G401 (cell line): ENCODE data around the gene GDF10. TPM values are rescaled to one million over a fixed set of nuclear protein-coding genes. Genes with fewer than 3 reads are reported as not detected.

Source experiments
- DNase-seq: peaks from one replicate; pipeline ENCODE4 v3.0.0-alpha.2; 2015; ENCODE audit warnings: low spot score
- in situ Hi-C: cut with HindIII; loops from 2 replicates; pipeline ENCODE4 v1.10.0; 2016; ENCODE audit warnings: low sequenced_read_pairs, mixed read lengths
- total RNA-seq: library from RNA; depleted of rRNA; stranded (reverse); fragments of >200 nt; shearing (Covaris generic); gene quantifications from 2 replicates; pipeline ENCODE4 v1.2.3, GENCODE V29; 2014

The GDF10 gene
- total RNA-seq, 1 experiment from 2014 or later = not detected

DNA sequence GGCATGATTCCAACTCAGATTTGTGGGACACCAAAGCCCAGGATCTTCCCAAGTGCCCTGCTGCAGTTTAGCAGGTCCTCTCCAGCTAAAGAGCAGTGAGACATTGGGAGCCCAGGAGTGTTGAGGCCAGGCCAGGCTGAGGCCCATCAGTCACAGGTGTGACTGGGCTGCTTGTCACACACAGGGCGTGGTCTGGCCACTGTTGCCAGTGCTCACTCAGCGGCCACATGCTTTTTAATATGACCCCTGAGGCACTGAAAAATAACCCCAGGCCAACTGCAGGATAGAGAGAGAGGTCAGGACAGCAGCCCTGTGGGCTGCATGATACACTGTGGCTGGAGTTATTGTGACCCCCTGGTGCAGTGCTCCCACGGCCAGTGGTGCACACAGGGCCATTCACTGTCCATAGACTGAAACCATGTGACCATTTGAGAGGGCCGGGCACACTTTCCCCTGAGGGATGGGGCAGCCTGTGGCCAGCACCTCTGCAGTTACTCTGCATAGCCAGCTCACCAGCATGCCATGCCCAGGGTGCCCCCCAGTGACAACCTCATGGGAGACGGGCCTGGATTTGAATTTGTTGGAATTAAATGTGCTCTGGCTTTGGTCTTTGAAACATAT is 26.4 kb downstream of the GDF10 start:
- no peak for DNase-seq
- in situ Hi-C loops = no loop called here

DNA sequence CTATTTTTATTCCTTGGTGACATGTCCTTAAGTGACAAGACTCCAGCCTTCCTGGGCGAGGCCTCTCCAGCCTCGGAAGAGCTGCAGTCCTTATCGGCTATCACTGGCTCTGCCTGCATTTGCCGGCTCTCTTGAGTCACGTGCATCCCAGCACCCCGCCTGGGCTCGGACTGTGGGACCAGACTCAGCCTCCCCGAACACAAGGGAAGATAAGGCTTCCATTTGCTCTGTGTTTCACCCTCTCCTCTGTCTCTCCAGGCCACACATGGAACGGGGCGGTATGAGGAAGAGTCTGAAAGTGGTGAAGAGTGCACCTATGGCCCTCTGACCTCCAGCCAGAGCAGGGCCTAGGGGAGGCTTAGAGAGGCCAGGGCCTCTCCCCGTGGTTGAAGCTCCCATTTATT is 26.9 kb downstream of the GDF10 start:
- DNase-seq = no peak
- in situ Hi-C loops = no loop called here

DNA sequence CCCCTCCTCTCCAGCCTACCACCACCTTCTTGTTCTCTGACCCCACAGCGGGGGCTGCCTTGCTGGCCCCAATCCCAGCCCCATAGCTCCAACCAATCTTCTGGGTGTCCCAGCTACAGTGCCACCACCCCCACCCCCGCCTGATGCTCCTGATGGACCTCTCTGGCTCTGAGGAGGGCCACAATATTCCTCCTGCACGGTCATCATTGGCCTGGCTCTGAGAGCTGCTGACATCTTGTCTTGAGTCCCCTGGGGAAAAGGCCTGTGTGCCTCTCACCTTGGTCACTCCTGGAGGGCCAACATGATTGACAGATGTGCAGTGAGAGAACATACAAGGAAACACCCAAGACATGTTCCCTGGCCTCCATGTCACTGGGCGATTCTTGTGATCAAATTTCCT is 29.9 kb downstream of the GDF10 start:
- DNase-seq = no peak
- in situ Hi-C loops = no loop called here

DNA sequence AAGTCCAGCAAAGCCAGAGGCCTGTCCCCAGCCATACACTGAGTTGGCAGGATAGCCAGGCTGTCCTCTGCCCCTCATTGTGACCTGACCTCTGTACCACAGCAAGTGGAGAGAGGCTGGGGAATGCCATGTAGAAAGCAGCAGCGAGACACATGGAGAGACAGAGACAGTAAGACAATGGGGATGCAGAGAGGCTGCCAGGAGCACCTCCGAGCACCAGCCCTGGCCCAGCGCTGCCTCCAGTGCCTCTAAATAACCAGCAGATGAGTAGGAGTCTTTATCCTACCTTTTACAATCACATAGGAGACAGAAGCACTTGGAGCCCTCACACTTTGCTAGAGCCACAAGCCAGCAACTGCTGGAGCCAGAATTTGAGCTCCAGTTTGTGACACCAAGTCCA is 30.4 kb downstream of the GDF10 start:
- in situ Hi-C loops = no loop called here
- no peak for DNase-seq

DNA sequence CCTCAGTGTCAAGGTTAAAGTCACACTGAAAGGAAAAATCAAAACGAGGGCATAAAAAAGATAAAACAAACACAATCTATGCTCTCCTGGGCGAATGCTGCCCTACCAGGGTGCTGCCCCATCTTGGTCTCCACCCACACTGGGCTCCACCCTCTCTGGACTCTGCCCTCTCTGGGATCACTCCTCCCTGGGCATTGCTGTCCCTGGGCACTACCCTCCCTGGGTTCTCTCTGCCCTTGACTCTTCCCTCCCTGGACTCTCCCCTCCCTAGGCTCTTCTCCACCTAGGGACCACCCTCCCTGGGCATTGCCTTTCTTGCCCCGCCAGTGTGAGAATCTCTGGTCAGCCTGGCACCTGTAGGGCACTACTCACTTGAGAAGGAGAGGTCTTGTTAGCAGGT is 30.8 kb downstream of the GDF10 start:
- no peak for DNase-seq
- in situ Hi-C loops = no loop called here

DNA sequence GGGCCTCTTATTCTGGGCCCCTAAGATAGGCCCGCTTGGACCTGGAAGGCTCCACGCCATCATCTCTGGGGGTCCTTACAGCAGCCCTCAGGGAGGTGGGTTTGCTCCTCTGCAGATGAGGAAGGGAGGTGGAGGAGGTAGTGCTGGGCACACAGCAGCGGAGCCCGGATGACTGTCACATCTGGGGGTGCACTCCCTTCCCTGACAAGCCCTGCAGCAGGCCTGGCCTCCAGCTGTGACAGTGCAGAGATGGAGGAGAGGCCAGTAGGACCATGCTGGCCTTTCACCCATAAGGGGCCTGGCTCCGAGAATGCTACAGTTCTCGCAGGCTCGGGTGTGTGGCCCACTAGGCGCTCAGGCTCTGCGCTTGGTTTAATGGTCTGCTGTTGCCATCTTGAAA is 31.5 kb downstream of the GDF10 start:
- in situ Hi-C loops = no loop called here
- no peak for DNase-seq

DNA sequence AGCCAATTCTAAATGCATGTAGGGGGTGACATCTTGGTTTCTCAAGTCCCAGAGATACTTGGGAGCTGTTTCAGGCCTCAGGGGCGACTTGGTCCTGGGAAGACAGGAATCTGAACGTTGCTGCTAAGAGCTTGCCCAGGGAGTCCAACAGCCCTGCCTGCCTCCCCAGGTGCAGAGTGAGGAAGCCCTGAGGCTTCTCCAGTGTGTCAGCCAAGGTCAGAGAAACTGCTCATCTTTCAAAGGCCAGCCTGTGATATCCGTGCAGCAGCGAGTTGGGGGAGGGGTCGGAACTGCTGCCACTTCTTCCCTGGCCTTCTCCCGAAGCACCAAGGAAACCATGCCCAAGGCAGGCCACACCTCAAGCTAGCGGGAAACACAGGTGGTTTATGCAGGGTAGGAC is 32.0 kb downstream of the GDF10 start:
- no peak for DNase-seq
- in situ Hi-C loops = no loop called here

DNA sequence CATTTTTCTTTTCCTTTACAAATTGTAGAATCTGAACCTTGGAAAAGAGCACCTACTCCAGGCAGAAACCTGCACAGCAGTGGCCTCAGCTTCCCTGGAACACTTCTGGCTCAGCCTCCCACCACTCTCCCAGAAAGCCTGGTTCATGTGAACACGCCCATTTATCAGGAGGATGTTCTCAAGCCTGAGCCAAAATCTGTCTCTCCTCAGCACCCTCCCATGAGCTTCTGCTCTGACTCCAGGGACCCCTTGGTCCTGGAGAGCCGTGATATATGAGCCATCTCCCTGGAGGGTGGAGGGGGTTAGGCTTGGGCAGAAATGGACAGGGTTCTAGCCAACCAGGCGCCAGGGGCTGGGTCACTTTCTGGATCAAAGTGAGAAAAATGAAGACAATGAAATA is 32.4 kb downstream of the GDF10 start:
- in situ Hi-C loops = no loop called here
- no peak for DNase-seq

DNA sequence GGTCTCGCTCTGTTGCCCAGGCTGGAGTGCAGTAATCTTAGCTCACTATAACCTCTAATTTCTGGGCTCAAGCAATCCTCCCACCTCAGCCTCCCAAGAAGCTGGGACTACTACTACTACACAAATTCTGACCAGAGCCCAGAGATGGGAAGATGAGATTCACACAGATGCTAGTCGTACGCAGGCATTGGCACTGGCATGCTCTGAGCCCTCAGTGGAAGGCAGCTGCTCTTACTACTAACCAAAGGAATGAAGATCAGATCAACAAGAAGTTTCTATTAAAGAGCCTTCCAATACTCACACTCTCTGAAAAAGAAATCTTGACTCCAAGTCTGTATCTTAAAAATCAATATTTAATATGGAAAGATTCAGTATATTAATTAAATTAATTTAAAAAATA is 32.9 kb downstream of the GDF10 start:
- no peak for DNase-seq
- in situ Hi-C loops = no loop called here

DNA sequence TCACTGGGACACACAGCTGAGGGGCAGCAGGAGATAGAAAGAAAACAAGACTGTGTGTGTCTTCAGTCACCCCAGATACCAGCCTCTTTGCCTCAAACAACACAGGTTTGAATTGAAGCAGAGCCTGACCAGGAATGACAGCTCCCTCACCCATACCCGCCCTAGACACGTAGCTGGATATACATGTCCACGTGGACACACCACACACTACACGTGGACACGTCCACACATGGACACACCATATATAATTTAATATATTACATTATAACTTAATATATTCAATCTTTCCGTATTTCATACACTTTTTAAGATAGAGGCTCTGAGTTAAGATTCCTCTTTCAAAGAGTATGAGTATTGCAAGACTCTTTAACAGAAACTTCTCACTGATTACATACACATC is 33.5 kb downstream of the GDF10 start:
- in situ Hi-C loops = no loop called here
- no peak for DNase-seq

DNA sequence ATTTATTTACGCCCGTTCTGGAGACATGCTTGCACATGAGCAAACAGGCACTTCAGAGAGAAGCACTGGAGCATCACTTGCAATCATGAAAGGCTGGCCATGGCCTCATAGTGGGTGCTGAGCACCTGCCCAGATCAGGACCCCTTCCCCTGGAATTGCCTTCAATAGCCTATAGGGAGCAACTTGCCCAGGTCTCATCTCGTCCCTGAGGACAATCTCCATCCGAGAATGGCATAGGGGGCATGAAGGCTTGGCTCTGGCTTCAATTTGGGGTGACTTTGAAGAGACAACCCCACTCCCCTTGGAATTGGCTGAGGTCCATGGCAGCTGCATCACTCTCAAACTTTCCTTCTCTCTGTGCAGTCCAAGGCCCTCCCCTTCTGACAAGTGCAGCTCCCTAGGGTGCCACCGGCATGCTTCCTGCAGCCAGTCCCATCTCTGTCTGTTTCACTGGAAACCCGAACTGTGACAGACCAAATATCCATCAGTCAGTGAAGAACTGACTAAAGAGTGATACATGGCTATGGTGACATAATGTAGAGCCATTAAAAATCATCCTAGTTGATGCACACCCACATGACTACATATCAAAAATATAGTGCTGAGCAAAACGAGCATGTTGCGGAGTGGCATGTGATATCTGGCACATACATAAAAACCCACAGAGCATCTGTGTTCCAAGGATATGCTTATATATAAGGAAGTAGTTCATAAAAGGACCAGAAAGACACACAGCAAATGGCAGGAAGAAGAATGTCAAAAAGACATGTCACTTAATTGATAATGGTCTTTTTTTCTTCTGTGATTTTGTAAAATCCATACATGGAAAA is 34.7 kb downstream of the GDF10 start:
- no peak for DNase-seq
- in situ Hi-C loops = no loop called here

DNA sequence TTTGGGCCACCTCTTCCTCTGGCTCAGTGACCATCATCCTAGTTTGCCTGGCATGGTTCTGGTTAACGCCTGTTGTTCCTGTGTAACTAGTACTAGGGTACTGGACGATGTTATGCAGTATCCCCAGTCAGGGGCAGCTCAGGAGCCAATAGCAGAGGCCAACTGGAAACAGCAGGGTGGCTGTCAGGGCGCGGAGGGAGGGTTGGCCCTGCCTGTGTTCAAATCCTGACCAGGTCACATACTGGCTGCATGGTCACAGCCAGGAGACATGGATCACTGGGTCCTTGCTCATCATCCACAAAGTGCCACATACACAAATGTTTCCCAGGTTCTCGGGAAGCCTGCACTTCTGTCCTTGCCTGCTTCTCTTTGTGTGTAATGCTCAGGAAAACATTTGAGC is 35.9 kb downstream of the GDF10 start:
- DNase-seq = no peak
- in situ Hi-C loops = no loop called here

DNA sequence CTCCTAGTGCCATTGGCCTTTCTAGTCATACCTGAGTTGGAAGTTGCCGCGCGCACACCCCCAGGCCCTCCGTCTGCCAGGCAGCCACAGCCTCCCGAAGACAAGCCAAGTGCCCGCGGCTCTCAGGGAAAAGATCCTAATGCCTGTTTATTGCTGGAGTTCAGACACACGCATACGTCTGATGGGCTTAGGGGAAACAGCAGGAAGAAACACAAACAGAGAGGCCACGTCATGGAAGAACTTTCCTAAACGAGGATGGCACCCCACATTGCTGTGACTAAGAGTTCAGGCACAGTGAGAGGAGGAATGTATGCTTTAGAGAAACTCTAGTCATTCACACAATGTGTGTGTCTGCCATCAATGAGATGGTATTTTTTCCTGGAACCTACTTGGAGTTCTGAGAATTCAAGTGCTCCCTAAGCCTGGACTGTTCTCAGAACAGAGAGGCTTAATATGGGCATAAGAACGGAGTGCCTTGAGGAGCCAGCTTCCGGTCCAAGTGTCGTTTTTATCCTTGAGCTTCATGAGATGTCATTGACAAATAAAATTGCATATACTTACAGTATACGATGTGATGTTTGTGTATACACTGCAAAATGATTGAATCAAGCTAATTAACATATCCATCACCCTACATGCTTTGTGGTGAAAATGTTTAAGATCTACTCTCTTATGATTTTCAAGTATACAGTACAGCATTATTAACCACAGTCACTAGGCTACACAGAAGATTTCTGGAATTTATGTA is 36.6 kb downstream of the GDF10 start:
- DNase-seq = no peak
- in situ Hi-C loops = no loop called here

DNA sequence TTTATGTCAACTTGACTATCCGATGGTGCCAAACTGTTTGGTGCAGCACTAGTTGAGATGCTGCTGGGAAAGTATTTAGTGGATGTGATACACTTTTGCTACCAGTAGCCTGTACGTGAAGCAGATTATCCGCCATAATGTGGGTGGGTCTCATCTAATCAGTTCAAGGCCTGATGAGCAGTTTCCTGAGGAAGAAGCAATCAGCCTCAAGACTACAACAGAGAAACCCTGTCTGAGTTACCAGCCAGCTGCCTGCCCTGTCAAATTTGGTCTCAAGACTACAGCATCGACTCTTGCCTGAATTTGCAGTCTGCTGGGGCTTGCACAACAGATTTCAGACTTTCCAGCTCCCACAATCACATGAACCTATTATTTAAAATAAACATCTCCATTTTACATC is 37.3 kb downstream of the GDF10 start:
- DNase-seq = no peak
- in situ Hi-C loops = no loop called here

DNA sequence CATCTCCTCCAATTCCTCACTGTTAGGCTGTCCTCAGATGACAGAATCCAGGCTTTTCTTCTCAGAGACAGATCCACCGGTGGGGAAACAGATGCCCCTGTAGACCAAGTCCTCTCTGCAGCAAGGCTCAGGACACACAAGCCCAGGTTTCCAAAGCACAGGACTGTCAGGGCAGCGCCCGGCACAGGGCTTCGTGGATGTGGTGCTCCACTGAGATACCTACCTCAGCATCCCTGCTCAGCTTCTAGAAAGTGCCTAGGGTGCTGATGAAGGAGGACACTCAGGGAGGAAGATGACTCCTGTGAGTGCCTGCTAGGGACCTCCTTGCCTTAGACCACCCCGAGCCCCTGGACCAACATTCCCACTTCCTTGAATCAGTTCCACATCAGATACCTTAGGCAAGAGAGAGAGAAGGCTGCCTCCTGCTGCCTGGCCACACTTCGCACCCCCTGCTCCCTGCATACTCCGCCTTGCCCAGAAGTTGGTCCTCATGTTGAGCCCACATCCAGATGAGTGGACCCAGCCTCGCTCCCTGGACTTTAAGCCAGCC is 39.3 kb downstream of the GDF10 start:
- in situ Hi-C loops = no loop called here
- no peak for DNase-seq

DNA sequence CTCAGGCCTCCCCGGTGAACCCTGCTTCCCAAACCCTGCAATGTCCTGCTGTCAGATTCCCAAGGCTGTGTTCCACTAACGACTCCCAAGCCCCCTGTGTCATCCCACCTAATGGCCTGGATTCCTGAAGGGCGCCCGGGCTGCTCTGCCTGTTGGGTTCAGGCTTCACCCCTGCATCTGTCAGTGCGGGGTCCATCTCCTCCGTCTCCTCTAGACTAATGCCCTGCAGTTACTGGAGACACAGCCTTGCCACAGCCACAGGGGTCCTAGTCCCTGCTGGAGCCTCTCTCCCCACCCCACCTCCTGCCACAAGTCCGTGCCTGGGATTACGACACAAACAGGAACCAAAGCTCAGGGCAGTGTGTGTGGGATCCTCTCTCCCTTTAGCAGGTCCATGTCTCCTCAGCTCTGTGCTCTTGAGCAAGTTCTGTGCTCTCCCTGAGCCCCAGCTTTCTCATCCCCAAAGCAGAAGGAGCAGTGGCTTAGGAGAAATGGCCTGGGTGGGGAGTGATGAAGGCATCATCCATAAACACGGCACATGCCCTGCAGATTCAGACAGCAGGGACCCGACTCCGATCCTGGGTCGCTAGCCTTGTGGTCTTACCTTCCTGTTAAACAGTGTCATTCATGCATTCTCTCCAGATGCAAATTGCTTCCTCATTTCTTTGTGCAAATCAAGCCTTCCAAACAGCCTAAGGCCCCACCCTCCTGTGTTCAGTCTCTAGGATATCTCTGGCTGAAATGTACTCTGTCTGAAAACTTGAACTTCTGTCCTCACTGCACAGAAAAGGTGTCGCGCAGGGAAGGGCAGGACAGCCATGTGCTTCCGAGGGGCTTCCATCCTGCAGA is 40.0 kb downstream of the GDF10 start:
- no peak for DNase-seq
- in situ Hi-C loops = no loop called here

DNA sequence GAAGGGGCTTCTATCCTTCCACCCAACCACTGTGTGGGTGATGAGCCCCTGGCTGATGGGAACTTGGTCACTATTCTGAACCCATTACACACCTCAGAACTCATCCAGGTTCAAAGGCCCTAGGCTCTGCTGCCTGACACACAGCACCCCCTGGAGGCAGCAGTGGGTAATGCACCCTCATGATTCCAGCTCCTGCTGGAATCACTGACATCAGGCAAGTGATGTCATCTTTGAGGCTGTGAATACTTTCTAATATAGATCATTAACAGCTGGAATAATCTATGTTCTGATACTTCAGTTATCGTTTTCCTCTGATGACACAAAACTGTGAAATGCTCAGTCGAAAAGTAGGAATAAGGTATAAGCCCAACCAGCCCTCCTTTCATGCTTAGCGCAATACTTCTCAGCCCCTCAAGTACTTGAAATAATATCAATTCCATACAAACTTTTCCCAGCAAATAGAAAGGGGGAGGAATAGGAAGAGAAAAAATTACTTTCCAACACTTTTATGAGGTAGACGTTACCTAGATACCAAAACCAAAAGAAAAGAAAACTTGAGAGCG is 40.7 kb downstream of the GDF10 start:
- peak; percentile 37 for DNase-seq
- in situ Hi-C loops = no loop called here

DNA sequence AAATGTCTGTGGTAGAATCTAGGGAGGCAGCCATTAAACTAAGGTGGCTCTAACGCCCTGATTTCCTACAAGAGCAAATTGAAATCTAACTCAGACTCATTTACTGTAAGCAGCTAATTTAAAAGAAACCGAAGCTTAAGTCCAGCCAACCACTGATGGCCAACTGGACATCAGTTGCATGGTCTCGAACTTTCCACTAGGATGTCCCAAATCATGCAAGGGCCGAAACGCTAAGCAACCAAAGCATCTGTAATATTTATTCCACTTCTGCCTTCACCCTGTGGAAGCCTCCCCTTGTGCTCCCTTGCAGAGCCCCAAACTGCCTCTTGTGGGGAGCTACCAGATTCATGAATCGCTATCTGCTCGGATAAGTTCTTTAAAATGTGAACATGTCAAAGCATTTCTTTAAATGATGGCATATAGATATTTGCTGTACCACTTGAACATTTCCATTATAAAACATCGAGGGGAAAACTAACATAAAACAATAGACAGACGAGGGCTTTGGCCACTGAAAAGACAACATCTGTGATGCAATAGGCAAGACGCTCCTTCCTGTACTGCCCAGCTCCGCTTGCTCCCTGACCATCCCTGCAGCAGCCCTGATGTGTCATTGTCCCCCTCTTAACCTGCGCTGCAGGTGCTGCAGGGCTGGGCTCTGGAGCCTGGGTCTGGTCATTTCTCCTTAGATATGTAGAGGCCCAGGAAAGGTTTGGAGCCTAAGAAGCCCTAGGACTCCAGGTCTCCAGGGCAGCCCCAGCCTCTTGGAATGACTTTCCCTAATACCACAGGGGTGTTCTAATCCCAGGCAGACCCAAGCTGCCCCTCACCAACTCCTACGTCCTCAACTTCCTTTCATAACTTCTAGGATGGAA is 45.2 kb downstream of the GDF10 start:
- DNase-seq = no peak
- in situ Hi-C loops = no loop called here
